Erythroblast (primary cell): ENCODE data around the gene LARP4.

Source experiments
- GATA1 ChIP-seq: IDR thresholded peaks from 2 replicates; pipeline ENCODE4 v1.6.1; 2011; ENCODE audit warnings: low read depth, mild to moderate bottlenecking, control low read depth, low read length, moderate library complexity
- POLR2A ChIP-seq: IDR thresholded peaks from 2 replicates; pipeline ENCODE4 v1.6.1; 2011; ENCODE audit warnings: mild to moderate bottlenecking, low read length

GRCh38 chr12:50353869-50354593, 46.7 kb upstream of the LARP4 start:
- TF ChIP-seq POLR2A: no peak
- no peak for TF ChIP-seq GATA1
